SK-N-SH treated with all-trans-retinoic acid at 6 μM for 48 hours (cell line): ENCODE measurements around the gene CHCHD6.

Experiments
- RARB ChIP-seq: fragments of 250-450 bp; sonication (Bioruptor Pico); IDR thresholded peaks from 2 replicates; pipeline ENCODE4 v1.8.0; 2021; ENCODE audit warnings: mild to moderate bottlenecking, moderate library complexity
- TSHZ2 ChIP-seq: fragments of 250-450 bp; sonication (Bioruptor Pico); IDR thresholded peaks from 2 replicates; pipeline ENCODE4 v1.5.0; 2020; ENCODE audit warnings: mild to moderate bottlenecking, moderate library complexity

GRCh38 chr3:126947429-126947828, 243.4 kb downstream of the CHCHD6 start:
- TF ChIP-seq RARB (CRISPR knock-in tag) (no peak), TSHZ2 (CRISPR knock-in tag) (no peak)
